ENCODE data around the gene C16orf86.

Gene C16orf86

GRCh38 chr16:67653789-67654402 lies 12.7 kb upstream of the C16orf86 start:
- DNase-seq, result no peak

- no peak for DNase-seq
Measured at GRCh38 chr16:67654403-67654911, 12.2 kb upstream of the C16orf86 start.

- no peak for DNase-seq
Measured at GRCh38 chr16:67655363-67655762, 11.3 kb upstream of the C16orf86 start.

- DNase-seq, result no peak
Measured at GRCh38 chr16:67656344-67657016, 10.1 kb upstream of the C16orf86 start.

GRCh38 chr16:67657017-67657608 lies 9.5 kb upstream of the C16orf86 start:
- DNase-seq, result no peak

GRCh38 chr16:67657751-67658518 lies 8.7 kb upstream of the C16orf86 start:
- no peak for DNase-seq

GRCh38 chr16:67658849-67659674 lies 7.6 kb upstream of the C16orf86 start:
- DNase-seq, result peak; percentile 38

GRCh38 chr16:67659675-67660563 lies 6.7 kb upstream of the C16orf86 start, which contains the start of gene ACD:
TSS of gene ACD (minus strand) at chr16:67660260. CDS start at chr16:67660220, 40 bp downstream.
- peak; percentile 96 for DNase-seq

GRCh38 chr16:67660564-67661028 lies 6.0 kb upstream of the C16orf86 start, which contains the start of gene PARD6A:
TSS of gene PARD6A (plus strand) at chr16:67660960. CDS start at chr16:67661039, 79 bp downstream.
- peak; percentile 99 for DNase-seq

- peak; percentile 63 for DNase-seq
Measured at GRCh38 chr16:67661101-67661761, 5.4 kb upstream of the C16orf86 start.

- no peak for DNase-seq
Measured at GRCh38 chr16:67661886-67662652, 4.5 kb upstream of the C16orf86 start.

- no peak for DNase-seq
Measured at GRCh38 chr16:67662653-67663010, 4.0 kb upstream of the C16orf86 start.

GRCh38 chr16:67663151-67663876 lies 3.3 kb upstream of the C16orf86 start:
- DNase-seq, result peak; percentile 72

- no peak for DNase-seq
Measured at GRCh38 chr16:67663877-67664222, 2.8 kb upstream of the C16orf86 start.

GRCh38 chr16:67664258-67664657 lies 2.4 kb upstream of the C16orf86 start:
- no peak for DNase-seq

- no peak for DNase-seq
Measured at GRCh38 chr16:67664871-67665270, 1.7 kb upstream of the C16orf86 start.

- DNase-seq, result no peak
Measured at GRCh38 chr16:67665598-67665997, 1.0 kb upstream of the C16orf86 start.

GRCh38 chr16:67666032-67666551 lies 522 bp upstream of the C16orf86 start:
- DNase-seq, result peak; percentile 56

GRCh38 chr16:67667453-67667816 lies 821 bp downstream of the C16orf86 start:
- DNase-seq, result no peak

Measured in hematopoietic multipotent progenitor cell treated with erythropoietin and hydrocortisone succinate and interleukin-3 and kit ligand, for 4 days (in vitro differentiated cells).